ENCODE data around the gene PEX14. TPM values are rescaled to one million over a fixed set of nuclear protein-coding genes. Genes with fewer than 3 reads are reported as not detected.

PEX14 gene
- total RNA-seq, 1 donor = 15.2 TPM

- no peaks in the 10 kb centered on the region for H3K9me3 ChIP-seq (ENCODE audit: low read depth, low read length)
Observed at GRCh38 chr1:10589074-10589473, 114.3 kb downstream of the PEX14 start.

GRCh38 chr1:10591010-10591409 is 116.3 kb downstream of the PEX14 start:
- H3K4me3 ChIP-seq (ENCODE audit: insufficient read depth, low read length) = no peak overlapping the region
- H3K79me2 ChIP-seq (ENCODE audit: insufficient read depth, low read length) = peaks cover 2% of the 10 kb centered on the region
- no peak for DNase-seq (ENCODE audit: insufficient read length, low spot score, missing footprints)
- no peak for TF ChIP-seq CTCF (IDR thresholded peaks at IDR 0.05; ENCODE audit: extremely low read depth, low read depth, low read length)
- no peak overlapping the region for H3K27ac ChIP-seq (ENCODE audit: low read depth, low read length)
- no peaks in the 10 kb centered on the region for H3K36me3 ChIP-seq (ENCODE audit: insufficient read depth, low read length)
- H3K4me2 ChIP-seq (ENCODE audit: insufficient read depth, low read length) = no peak overlapping the region
- no peaks in the 10 kb centered on the region for H3K4me1 ChIP-seq (ENCODE audit: insufficient read depth, low read length)
- H3K27me3 ChIP-seq (ENCODE audit: insufficient read depth, low read length) = no peaks in the 10 kb centered on the region
- no peaks in the 10 kb centered on the region for H3K9me3 ChIP-seq (ENCODE audit: low read depth, low read length)
- no peak overlapping the region for H2AFZ ChIP-seq (ENCODE audit: low read length)
- peaks cover 7% of the 10 kb centered on the region for H4K20me1 ChIP-seq (ENCODE audit: insufficient read depth, low read length)

More at GRCh38 chr1:10589074-10589473, 114.3 kb downstream of the PEX14 start:
- no peak overlapping the region for H3K4me3 ChIP-seq (ENCODE audit: insufficient read depth, low read length)
- H4K20me1 ChIP-seq (ENCODE audit: insufficient read depth, low read length) = peaks cover 7% of the 10 kb centered on the region
- no peaks in the 10 kb centered on the region for H3K4me1 ChIP-seq (ENCODE audit: insufficient read depth, low read length)
- peaks cover 2% of the 10 kb centered on the region for H3K79me2 ChIP-seq (ENCODE audit: insufficient read depth, low read length)
- no peaks in the 10 kb centered on the region for H3K36me3 ChIP-seq (ENCODE audit: insufficient read depth, low read length)
- DNase-seq (ENCODE audit: insufficient read length, low spot score, missing footprints) = no peak
- no peak overlapping the region for H2AFZ ChIP-seq (ENCODE audit: low read length)
- H3K27me3 ChIP-seq (ENCODE audit: insufficient read depth, low read length) = no peaks in the 10 kb centered on the region
- H3K27ac ChIP-seq (ENCODE audit: low read depth, low read length) = no peak overlapping the region
- H3K4me2 ChIP-seq (ENCODE audit: insufficient read depth, low read length) = no peak overlapping the region
- no peak for TF ChIP-seq CTCF (IDR thresholded peaks at IDR 0.05; ENCODE audit: extremely low read depth, low read depth, low read length)

- no peak for DNase-seq (ENCODE audit: insufficient read length, low spot score, missing footprints)
- H3K9me3 ChIP-seq (ENCODE audit: low read depth, low read length) = no peaks in the 10 kb centered on the region
- H3K4me1 ChIP-seq (ENCODE audit: insufficient read depth, low read length) = no peaks in the 10 kb centered on the region
- peaks cover 7% of the 10 kb centered on the region for H4K20me1 ChIP-seq (ENCODE audit: insufficient read depth, low read length)
- H3K27ac ChIP-seq (ENCODE audit: low read depth, low read length) = no peak overlapping the region
- H3K27me3 ChIP-seq (ENCODE audit: insufficient read depth, low read length) = no peaks in the 10 kb centered on the region
- no peak overlapping the region for H3K4me3 ChIP-seq (ENCODE audit: insufficient read depth, low read length)
- no peak overlapping the region for H3K4me2 ChIP-seq (ENCODE audit: insufficient read depth, low read length)
- no peak overlapping the region for H2AFZ ChIP-seq (ENCODE audit: low read length)
- no peak for TF ChIP-seq CTCF (IDR thresholded peaks at IDR 0.05; ENCODE audit: extremely low read depth, low read depth, low read length)
- no peaks in the 10 kb centered on the region for H3K36me3 ChIP-seq (ENCODE audit: insufficient read depth, low read length)
- H3K79me2 ChIP-seq (ENCODE audit: insufficient read depth, low read length) = peaks cover 2% of the 10 kb centered on the region
Observed at GRCh38 chr1:10592373-10592772, 117.6 kb downstream of the PEX14 start.

DNA sequence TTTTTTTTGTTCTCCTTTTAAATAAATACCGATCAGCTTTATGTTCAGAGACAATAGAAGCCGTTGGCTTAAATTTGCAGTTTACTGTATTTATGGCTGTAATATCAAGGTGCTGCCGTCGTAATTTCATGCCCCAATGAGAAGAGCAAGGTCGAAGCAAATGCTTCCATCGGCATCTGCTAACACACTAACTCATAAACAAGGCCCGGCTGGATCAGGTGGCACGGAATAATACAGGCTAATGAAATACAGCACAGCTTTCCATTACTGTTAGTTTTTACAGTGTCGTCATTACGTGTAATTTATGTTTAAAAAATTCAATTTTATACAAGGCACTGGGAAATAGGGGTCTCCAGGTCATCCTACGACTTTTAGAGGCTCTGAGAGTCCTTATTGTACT is 119.0 kb downstream of the PEX14 start:
- Histone ChIP-seq H4K20me1 (ENCODE audit: insufficient read depth, low read length) (peaks cover 7% of the 10 kb centered on the region), H3K27me3 (ENCODE audit: insufficient read depth, low read length) (no peaks in the 10 kb centered on the region)
- no peak for TF ChIP-seq CTCF (IDR thresholded peaks at IDR 0.05; ENCODE audit: extremely low read depth, low read depth, low read length)

More for the DNA sequence above, 119.0 kb downstream of the PEX14 start:
- Histone ChIP-seq H3K9me3 (ENCODE audit: low read depth, low read length) (no peaks in the 10 kb centered on the region), H3K36me3 (ENCODE audit: insufficient read depth, low read length) (no peaks in the 10 kb centered on the region), H3K4me1 (ENCODE audit: insufficient read depth, low read length) (peaks cover under 1% of the 10 kb centered on the region), H3K27ac (ENCODE audit: low read depth, low read length) (no peak overlapping the region), H2AFZ (ENCODE audit: low read length) (no peak overlapping the region), H3K79me2 (ENCODE audit: insufficient read depth, low read length) (peaks cover 2% of the 10 kb centered on the region), H3K4me2 (ENCODE audit: insufficient read depth, low read length) (no peak overlapping the region), H3K4me3 (ENCODE audit: insufficient read depth, low read length) (no peak overlapping the region)
- no peak for DNase-seq (ENCODE audit: insufficient read length, low spot score, missing footprints)

Measured in osteoblast (primary cell).